Measurements from ENCODE around the gene USP4.

The USP4 gene

GRCh38 chr3:49298511-49298910, 41.3 kb downstream of the USP4 start:
- FAIRE-seq = no peak
- DNase-seq (ENCODE audit: extremely low spot score, insufficient read length, low read depth) = no peak

- no peak for FAIRE-seq
- no peak for DNase-seq (ENCODE audit: extremely low spot score, insufficient read length, low read depth)
These were observed 43.0 kb downstream of the USP4 start for GRCh38 chr3:49296781-49297411.

- DNase-seq (ENCODE audit: extremely low spot score, insufficient read length, low read depth) (no peak), FAIRE-seq (peak; percentile 39)
These were observed 44.3 kb downstream of the USP4 start for GRCh38 chr3:49295489-49296058.

GRCh38 chr3:49294343-49294742, 45.5 kb downstream of the USP4 start:
- no peak for DNase-seq (ENCODE audit: extremely low spot score, insufficient read length, low read depth)
- no peak for FAIRE-seq

- DNase-seq (ENCODE audit: extremely low spot score, insufficient read length, low read depth) (no peak), FAIRE-seq (no peak)
These were observed 55.9 kb downstream of the USP4 start for GRCh38 chr3:49283997-49284396.

- FAIRE-seq = no peak
- no peak for DNase-seq (ENCODE audit: extremely low spot score, insufficient read length, low read depth)
These were observed 60.5 kb downstream of the USP4 start for GRCh38 chr3:49279376-49279775.

- FAIRE-seq = no peak
These were observed 61.3 kb downstream of the USP4 start for GRCh38 chr3:49278548-49278947.

GRCh38 chr3:49277383-49277775, 62.5 kb downstream of the USP4 start:
- no peak for FAIRE-seq
- DNase-seq (ENCODE audit: extremely low spot score, insufficient read length, low read depth) = no peak

More at GRCh38 chr3:49278548-49278947, 61.3 kb downstream of the USP4 start:
- no peak for DNase-seq (ENCODE audit: extremely low spot score, insufficient read length, low read depth)

GRCh38 chr3:49276475-49277382, 63.1 kb downstream of the USP4 start, which contains the start of gene C3orf62:
C3orf62 (minus strand) TSS chr3:49277232; CDS start chr3:49276872, 360 bp downstream.
- FAIRE-seq = peak; percentile 63
- DNase-seq (ENCODE audit: extremely low spot score, insufficient read length, low read depth) = peak; percentile 62

GRCh38 chr3:49273825-49274532, 65.9 kb downstream of the USP4 start:
- no peak for DNase-seq (ENCODE audit: extremely low spot score, insufficient read length, low read depth)
- FAIRE-seq = no peak

- DNase-seq (ENCODE audit: extremely low spot score, insufficient read length, low read depth) = no peak
- FAIRE-seq = no peak
These were observed 68.8 kb downstream of the USP4 start for GRCh38 chr3:49271047-49271446.

- DNase-seq (ENCODE audit: extremely low spot score, insufficient read length, low read depth) = no peak
- no peak for FAIRE-seq
These were observed 69.7 kb downstream of the USP4 start for GRCh38 chr3:49270156-49270500.

GRCh38 chr3:49269443-49270155, 70.3 kb downstream of the USP4 start:
- FAIRE-seq (no peak), DNase-seq (ENCODE audit: extremely low spot score, insufficient read length, low read depth) (no peak)

- FAIRE-seq = no peak
- no peak for DNase-seq (ENCODE audit: extremely low spot score, insufficient read length, low read depth)
These were observed 73.3 kb downstream of the USP4 start for GRCh38 chr3:49266410-49267095.

GRCh38 chr3:49265661-49266386, 74.0 kb downstream of the USP4 start:
- DNase-seq (ENCODE audit: extremely low spot score, insufficient read length, low read depth) (no peak), FAIRE-seq (no peak)

GRCh38 chr3:49263159-49263889, 76.5 kb downstream of the USP4 start:
- DNase-seq (ENCODE audit: extremely low spot score, insufficient read length, low read depth) = no peak
- no peak for FAIRE-seq

- DNase-seq (ENCODE audit: extremely low spot score, insufficient read length, low read depth) (no peak), FAIRE-seq (no peak)
These were observed 79.0 kb downstream of the USP4 start for GRCh38 chr3:49260806-49261324.

GRCh38 chr3:49257187-49257586, 82.7 kb downstream of the USP4 start:
- FAIRE-seq = no peak
- DNase-seq (ENCODE audit: extremely low spot score, insufficient read length, low read depth) = no peak

Measured in GM18507 (cell line).